GM12875 (cell line): ENCODE measurements around the gene DNHD1.

ENCODE experiments used
- H3K4me3 ChIP-seq: one replicate; pipeline ENCODE4 v1.5.1; 2011; ENCODE audit warnings: low read depth, low read length, control low read depth
- CTCF ChIP-seq: IDR thresholded peaks from 2 replicates; pipeline ENCODE4 v1.5.1; 2011; ENCODE audit warnings: low read depth, mild to moderate bottlenecking, control low read depth, inconsistent platforms, low read length, moderate library complexity, borderline replicate concordance; ENCODE audit not compliant: insufficient read depth

The DNHD1 gene

GRCh38 chr11:6616596-6617250 lies 119.6 kb downstream of the DNHD1 start:
- H3K4me3 ChIP-seq = no peak overlapping the region
- TF ChIP-seq CTCF = no peak

GRCh38 chr11:6617315-6617781 lies 120.3 kb downstream of the DNHD1 start:
- no peak overlapping the region for H3K4me3 ChIP-seq
- TF ChIP-seq CTCF = no peak

GRCh38 chr11:6618117-6619003 lies 121.3 kb downstream of the DNHD1 start:
- TF ChIP-seq CTCF = no peak
- H3K4me3 ChIP-seq = peak overlapping the region; percentile 61

- TF ChIP-seq CTCF = no peak
- H3K4me3 ChIP-seq = peak within 1 kb of the TSS; percentile 61
Observed at GRCh38 chr11:6619004-6619745, 122.1 kb downstream of the DNHD1 start, which contains the start of gene TPP1. Gene TPP1, minus strand, starts transcription at chr11:6619422. Its CDS starts 22 bp downstream, at chr11:6619400.

- H3K4me3 ChIP-seq = no peak overlapping the region
- no peak for TF ChIP-seq CTCF
Observed at GRCh38 chr11:6620636-6621035, 123.6 kb downstream of the DNHD1 start.
